HEK293 (cell line): ENCODE results near the gene C2orf72.

Source experiments
- CTCF ChIA-PET: fragments of 350-600 bp; formaldehyde crosslinking; extraction: SDS; loops from one replicate; lab custom pipeline; 2021; ENCODE audit warnings: antibody characterized with exemption; lab: Yijun Ruan, JAX
- POLR2A ChIA-PET: fragments of 300-600 bp; formaldehyde crosslinking; extraction: SDS; loops from one replicate; lab custom pipeline; 2020; ENCODE audit warnings: antibody characterized with exemption, inconsistent platforms; lab: Yijun Ruan, JAX
- H3K27ac ChIP-seq: fragments of 200-500 bp; sonication (Bioruptor generic); 2 replicates; pipeline ENCODE4 v1.5.1; 2014; ENCODE audit warnings: low read depth, low read length, control low read depth, inconsistent platforms; ENCODE audit errors: extremely low read depth
- H3K36me3 ChIP-seq, 2 experiments: fragments of 200-500 bp in 1 of 2; sonication (Bioruptor generic) in 1 of 2; 1 replicate in 1 of 2; 2 replicates in 1 of 2; pipeline ENCODE4 v1.5.1; 2014 to 2017; ENCODE audit warnings: inconsistent platforms in 2 of 2, low read length in 2 of 2; ENCODE audit not compliant: control insufficient read depth in 2 of 2, insufficient read depth in 1 of 2
- H3K4me1 ChIP-seq: fragments of 200-500 bp; sonication (Bioruptor generic); 2 replicates; pipeline ENCODE4 v1.5.1; 2014; ENCODE audit warnings: mild to moderate bottlenecking, low read length, inconsistent platforms; ENCODE audit not compliant: control insufficient read depth, insufficient read depth
- H3K4me3 ChIP-seq: 2 replicates; pipeline ENCODE4 v1.5.1; 2011; ENCODE audit warnings: low read depth, mild to moderate bottlenecking, control low read depth, low read length, moderate library complexity
- H3K9me3 ChIP-seq: fragments of 200-500 bp; sonication (Bioruptor generic); 2 replicates; pipeline ENCODE4 v1.5.1; 2014; ENCODE audit warnings: low read depth, low read length, inconsistent platforms; ENCODE audit not compliant: control insufficient read depth, insufficient read depth
- ATF2 ChIP-seq: fragments of 450-650 bp; formaldehyde crosslinking; IDR thresholded peaks from 2 replicates; pipeline ENCODE4 v1.5.1; 2016; ENCODE audit warnings: missing biosample characterization, missing genetic modification characterization, low read depth
- GLI2 ChIP-seq: fragments of 450-650 bp; formaldehyde crosslinking; IDR thresholded peaks from 2 replicates; pipeline ENCODE4; 2017; ENCODE audit warnings: missing biosample characterization, missing genetic modification characterization, low read depth, borderline replicate concordance
- REPIN1 ChIP-seq: fragments of 450-650 bp; formaldehyde crosslinking; IDR thresholded peaks from 2 replicates; pipeline ENCODE4 v1.5.1; 2017; ENCODE audit warnings: missing biosample characterization, missing genetic modification characterization, low read depth
- ZBTB20 ChIP-seq: fragments of 450-650 bp; formaldehyde crosslinking; IDR thresholded peaks from 2 replicates; pipeline ENCODE4 v1.5.1; 2016; ENCODE audit warnings: missing biosample characterization, missing genetic modification characterization
- ZNF114 ChIP-seq: fragments of 450-650 bp; formaldehyde crosslinking; IDR thresholded peaks from 2 replicates; pipeline ENCODE4 v1.5.0; 2017; ENCODE audit warnings: missing biosample characterization, missing genetic modification characterization
- ZNF133 ChIP-seq: fragments of 450-650 bp; formaldehyde crosslinking; IDR thresholded peaks from 2 replicates; pipeline ENCODE4 v1.5.1; 2016; ENCODE audit warnings: missing biosample characterization, missing genetic modification characterization
- ZNF18 ChIP-seq: fragments of 450-650 bp; formaldehyde crosslinking; IDR thresholded peaks from 2 replicates; pipeline ENCODE4 v1.5.1; 2016; ENCODE audit warnings: missing biosample characterization, missing genetic modification characterization
- ZNF23 ChIP-seq: fragments of 450-650 bp; formaldehyde crosslinking; IDR thresholded peaks from 2 replicates; pipeline ENCODE4 v1.5.1; 2016; ENCODE audit warnings: missing biosample characterization, missing genetic modification characterization, borderline replicate concordance
- ZNF391 ChIP-seq: fragments of 450-650 bp; formaldehyde crosslinking; IDR thresholded peaks from 2 replicates; pipeline ENCODE4 v1.5.1; 2016; ENCODE audit warnings: low read depth, missing biosample characterization, missing genetic modification characterization, borderline replicate concordance
- ZNF510 ChIP-seq: fragments of 450-650 bp; formaldehyde crosslinking; IDR thresholded peaks from 2 replicates; pipeline ENCODE4 v1.5.1; 2018; ENCODE audit warnings: mild to moderate bottlenecking, missing genetic modification characterization, missing biosample characterization; ENCODE audit not compliant: insufficient replicate concordance
- ZNF555 ChIP-seq: fragments of 450-650 bp; formaldehyde crosslinking; conservative IDR thresholded peaks from 2 replicates; pipeline ENCODE4 v1.5.1; 2017; ENCODE audit warnings: missing biosample characterization, mild to moderate bottlenecking, missing genetic modification characterization, inconsistent platforms
- ZNF785 ChIP-seq: fragments of 450-650 bp; formaldehyde crosslinking; IDR thresholded peaks from 2 replicates; pipeline ENCODE4 v1.5.1; 2016; ENCODE audit warnings: missing biosample characterization, missing genetic modification characterization
- TF ChIP-seq, protein P1 (sequence below): fragments of 450-650 bp; formaldehyde crosslinking; IDR thresholded peaks from 2 replicates; pipeline ENCODE4 v1.5.1; 2017; ENCODE audit warnings: missing biosample characterization, missing genetic modification characterization
- TF ChIP-seq, protein P2 (sequence below): fragments of 450-650 bp; formaldehyde crosslinking; IDR thresholded peaks from 2 replicates; pipeline ENCODE4 v1.5.1; 2017; ENCODE audit warnings: missing biosample characterization, mild to moderate bottlenecking, missing genetic modification characterization, moderate library complexity
- TF ChIP-seq, protein P3 (sequence below): fragments of 450-650 bp; IDR thresholded peaks from 2 replicates; pipeline ENCODE4 v1.5.1; 2018; ENCODE audit warnings: missing biosample characterization, missing genetic modification characterization
- TF ChIP-seq, protein P4 (sequence below): fragments of 450-650 bp; formaldehyde crosslinking; IDR thresholded peaks from 2 replicates; pipeline ENCODE4 v1.5.1; 2016; ENCODE audit warnings: missing biosample characterization, missing genetic modification characterization

C2orf72 gene

DNA sequence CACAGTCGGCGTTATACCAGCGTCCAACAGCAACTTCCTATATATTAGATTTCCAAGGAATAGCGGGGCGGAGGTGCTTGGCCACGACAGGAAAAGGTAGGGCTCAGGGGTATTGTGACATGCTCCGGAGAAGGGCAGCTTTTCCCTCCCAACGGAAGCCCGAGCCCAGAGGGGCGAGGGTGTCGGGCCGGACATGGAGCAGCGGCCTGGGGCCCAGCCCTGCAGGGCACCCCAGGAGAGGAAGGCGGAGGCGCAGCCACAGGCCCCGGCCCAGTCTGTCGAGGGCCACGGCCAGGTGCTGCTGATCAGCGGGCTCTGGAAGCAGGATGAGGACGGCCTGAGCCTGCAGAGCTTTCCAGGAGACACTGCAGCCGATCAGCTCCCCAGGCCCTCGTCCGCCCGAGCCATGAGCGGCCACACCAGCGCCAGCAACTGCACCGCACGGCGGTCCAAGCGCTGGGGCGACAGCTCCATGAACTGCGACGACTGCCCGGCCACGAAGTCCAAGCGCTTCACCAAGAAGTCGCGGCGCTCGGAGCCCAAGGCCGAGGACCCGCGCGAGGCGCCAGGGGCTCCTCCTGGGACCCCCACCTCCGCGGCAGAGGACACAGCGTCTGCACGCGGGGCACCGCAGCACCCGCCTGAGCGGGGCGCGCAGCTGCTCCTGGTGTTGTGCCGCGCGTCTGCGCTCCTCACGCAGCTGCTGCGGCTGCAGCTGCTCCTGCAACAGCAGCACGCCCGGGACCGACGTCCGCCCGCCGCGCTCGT is 47.0 kb upstream of the C2orf72 start:
- POLR2A ChIA-PET = no interaction called here
- TF ChIP-seq REPIN1 (tag by site-specific recombination) = no peak
- TF ChIP-seq, protein P1, sequence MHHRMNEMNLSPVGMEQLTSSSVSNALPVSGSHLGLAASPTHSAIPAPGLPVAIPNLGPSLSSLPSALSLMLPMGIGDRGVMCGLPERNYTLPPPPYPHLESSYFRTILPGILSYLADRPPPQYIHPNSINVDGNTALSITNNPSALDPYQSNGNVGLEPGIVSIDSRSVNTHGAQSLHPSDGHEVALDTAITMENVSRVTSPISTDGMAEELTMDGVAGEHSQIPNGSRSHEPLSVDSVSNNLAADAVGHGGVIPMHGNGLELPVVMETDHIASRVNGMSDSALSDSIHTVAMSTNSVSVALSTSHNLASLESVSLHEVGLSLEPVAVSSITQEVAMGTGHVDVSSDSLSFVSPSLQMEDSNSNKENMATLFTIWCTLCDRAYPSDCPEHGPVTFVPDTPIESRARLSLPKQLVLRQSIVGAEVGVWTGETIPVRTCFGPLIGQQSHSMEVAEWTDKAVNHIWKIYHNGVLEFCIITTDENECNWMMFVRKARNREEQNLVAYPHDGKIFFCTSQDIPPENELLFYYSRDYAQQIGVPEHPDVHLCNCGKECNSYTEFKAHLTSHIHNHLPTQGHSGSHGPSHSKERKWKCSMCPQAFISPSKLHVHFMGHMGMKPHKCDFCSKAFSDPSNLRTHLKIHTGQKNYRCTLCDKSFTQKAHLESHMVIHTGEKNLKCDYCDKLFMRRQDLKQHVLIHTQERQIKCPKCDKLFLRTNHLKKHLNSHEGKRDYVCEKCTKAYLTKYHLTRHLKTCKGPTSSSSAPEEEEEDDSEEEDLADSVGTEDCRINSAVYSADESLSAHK (tag by site-specific recombination) = no peak
- TF ChIP-seq, all 188 proteins: peak for 0
- no peaks in the 10 kb centered on the region for H3K36me3 ChIP-seq
- no peak overlapping the region for H3K4me3 ChIP-seq
- 0 out of 2 replicates have a peak, but pooled peaks cover 3% of the 10 kb centered on the region for H3K4me1 ChIP-seq
- CTCF ChIA-PET = interaction anchor here (0.6 to 5.5 kb wide), 2 partner anchors 79 to 167 kb away, joined by 3 to 57 read pairs; no protein-coding TSS in a partner anchor
- H3K9me3 ChIP-seq = no peaks in the 10 kb centered on the region
- H3K27ac ChIP-seq = no peak overlapping the region

DNA sequence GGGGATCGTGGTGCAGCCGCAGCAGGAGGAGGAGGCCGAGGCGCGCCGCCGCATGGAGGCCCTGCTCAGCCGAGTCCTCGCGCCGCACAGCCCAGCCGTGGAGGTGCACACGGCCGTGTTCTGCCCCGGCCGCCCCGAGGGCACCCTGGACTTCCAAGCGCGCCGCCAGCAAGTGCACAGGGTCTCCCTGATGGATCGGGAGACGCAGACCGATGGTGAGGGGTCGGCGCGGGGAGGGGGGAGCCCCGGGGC is 46.5 kb upstream of the C2orf72 start:
- no peaks in the 10 kb centered on the region for H3K36me3 ChIP-seq
- no peaks in the 10 kb centered on the region for H3K9me3 ChIP-seq
- no peak overlapping the region for H3K27ac ChIP-seq
- POLR2A ChIA-PET = no interaction called here
- CTCF ChIA-PET = no interaction called here
- TF ChIP-seq ZNF555 (no peak), ZNF391 (tag by site-specific recombination) (no peak), ZNF510 (tag by site-specific recombination) (no peak), ATF2 (tag by site-specific recombination) (no peak), ZNF133 (no peak), ZNF785 (tag by site-specific recombination) (no peak), ZBTB20 (tag by site-specific recombination) (no peak), ZNF114 (tag by site-specific recombination) (no peak), ZNF18 (tag by site-specific recombination) (no peak), ZNF23 (no peak), GLI2 (tag by site-specific recombination) (no peak)
- TF ChIP-seq, protein P2, sequence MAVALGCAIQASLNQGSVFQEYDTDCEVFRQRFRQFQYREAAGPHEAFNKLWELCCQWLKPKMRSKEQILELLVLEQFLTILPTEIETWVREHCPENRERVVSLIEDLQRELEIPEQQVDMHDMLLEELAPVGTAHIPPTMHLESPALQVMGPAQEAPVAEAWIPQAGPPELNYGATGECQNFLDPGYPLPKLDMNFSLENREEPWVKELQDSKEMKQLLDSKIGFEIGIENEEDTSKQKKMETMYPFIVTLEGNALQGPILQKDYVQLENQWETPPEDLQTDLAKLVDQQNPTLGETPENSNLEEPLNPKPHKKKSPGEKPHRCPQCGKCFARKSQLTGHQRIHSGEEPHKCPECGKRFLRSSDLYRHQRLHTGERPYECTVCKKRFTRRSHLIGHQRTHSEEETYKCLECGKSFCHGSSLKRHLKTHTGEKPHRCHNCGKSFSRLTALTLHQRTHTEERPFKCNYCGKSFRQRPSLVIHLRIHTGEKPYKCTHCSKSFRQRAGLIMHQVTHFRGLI (tag by site-specific recombination) = no peak
- TF ChIP-seq, protein P3, sequence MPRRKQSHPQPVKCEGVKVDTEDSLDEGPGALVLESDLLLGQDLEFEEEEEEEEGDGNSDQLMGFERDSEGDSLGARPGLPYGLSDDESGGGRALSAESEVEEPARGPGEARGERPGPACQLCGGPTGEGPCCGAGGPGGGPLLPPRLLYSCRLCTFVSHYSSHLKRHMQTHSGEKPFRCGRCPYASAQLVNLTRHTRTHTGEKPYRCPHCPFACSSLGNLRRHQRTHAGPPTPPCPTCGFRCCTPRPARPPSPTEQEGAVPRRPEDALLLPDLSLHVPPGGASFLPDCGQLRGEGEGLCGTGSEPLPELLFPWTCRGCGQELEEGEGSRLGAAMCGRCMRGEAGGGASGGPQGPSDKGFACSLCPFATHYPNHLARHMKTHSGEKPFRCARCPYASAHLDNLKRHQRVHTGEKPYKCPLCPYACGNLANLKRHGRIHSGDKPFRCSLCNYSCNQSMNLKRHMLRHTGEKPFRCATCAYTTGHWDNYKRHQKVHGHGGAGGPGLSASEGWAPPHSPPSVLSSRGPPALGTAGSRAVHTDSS (tag by site-specific recombination) = no peak
- TF ChIP-seq, protein P4, sequence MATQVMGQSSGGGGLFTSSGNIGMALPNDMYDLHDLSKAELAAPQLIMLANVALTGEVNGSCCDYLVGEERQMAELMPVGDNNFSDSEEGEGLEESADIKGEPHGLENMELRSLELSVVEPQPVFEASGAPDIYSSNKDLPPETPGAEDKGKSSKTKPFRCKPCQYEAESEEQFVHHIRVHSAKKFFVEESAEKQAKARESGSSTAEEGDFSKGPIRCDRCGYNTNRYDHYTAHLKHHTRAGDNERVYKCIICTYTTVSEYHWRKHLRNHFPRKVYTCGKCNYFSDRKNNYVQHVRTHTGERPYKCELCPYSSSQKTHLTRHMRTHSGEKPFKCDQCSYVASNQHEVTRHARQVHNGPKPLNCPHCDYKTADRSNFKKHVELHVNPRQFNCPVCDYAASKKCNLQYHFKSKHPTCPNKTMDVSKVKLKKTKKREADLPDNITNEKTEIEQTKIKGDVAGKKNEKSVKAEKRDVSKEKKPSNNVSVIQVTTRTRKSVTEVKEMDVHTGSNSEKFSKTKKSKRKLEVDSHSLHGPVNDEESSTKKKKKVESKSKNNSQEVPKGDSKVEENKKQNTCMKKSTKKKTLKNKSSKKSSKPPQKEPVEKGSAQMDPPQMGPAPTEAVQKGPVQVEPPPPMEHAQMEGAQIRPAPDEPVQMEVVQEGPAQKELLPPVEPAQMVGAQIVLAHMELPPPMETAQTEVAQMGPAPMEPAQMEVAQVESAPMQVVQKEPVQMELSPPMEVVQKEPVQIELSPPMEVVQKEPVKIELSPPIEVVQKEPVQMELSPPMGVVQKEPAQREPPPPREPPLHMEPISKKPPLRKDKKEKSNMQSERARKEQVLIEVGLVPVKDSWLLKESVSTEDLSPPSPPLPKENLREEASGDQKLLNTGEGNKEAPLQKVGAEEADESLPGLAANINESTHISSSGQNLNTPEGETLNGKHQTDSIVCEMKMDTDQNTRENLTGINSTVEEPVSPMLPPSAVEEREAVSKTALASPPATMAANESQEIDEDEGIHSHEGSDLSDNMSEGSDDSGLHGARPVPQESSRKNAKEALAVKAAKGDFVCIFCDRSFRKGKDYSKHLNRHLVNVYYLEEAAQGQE (tag by site-specific recombination) = no peak
- TF ChIP-seq, all 188 proteins: peak for 0
- Histone ChIP-seq H3K4me3 (no peak overlapping the region), H3K4me1 (0 out of 2 replicates have a peak, but pooled peaks cover 3% of the 10 kb centered on the region)
